GM12878 (cell line): Measurements from ENCODE around the gene UMAD1.

ENCODE experiments used
- CTCF ChIP-seq, 3 experiments: IDR thresholded peaks in 2 of 3; conservative IDR thresholded peaks in 1 of 3; 2 replicates each; pipeline ENCODE4 v1.5.1; 2011; ENCODE audit warnings: low read depth in 3 of 3, low read length in 3 of 3, mild to moderate bottlenecking in 3 of 3, control low read depth in 2 of 3, moderate library complexity in 2 of 3, inconsistent platforms in 1 of 3, mixed read lengths in 1 of 3; ENCODE audit not compliant: control insufficient read depth in 2 of 3, insufficient read depth in 1 of 3; ENCODE audit errors: extremely low read depth in 1 of 3
- EP300 ChIP-seq, 2 experiments: fragments of 150-350 bp in 1 of 2; IDR thresholded peaks; 2 replicates each; pipeline ENCODE4 v1.6.1; 2011 to 2012; ENCODE audit warnings: low read depth in 2 of 2, low read length in 2 of 2, borderline replicate concordance in 1 of 2, improper control_type of control experiment in 1 of 2, inconsistent platforms in 1 of 2; ENCODE audit not compliant: control insufficient read depth in 1 of 2
- HCFC1 ChIP-seq: fragments of 150-350 bp; IDR thresholded peaks from 2 replicates; pipeline ENCODE4 v1.6.1; 2014; ENCODE audit warnings: low read length
- NFYB ChIP-seq: IDR thresholded peaks from 2 replicates; pipeline ENCODE4 v1.6.1; 2011; ENCODE audit warnings: low read depth, mild to moderate bottlenecking, low read length, improper control_type of control experiment, moderate library complexity; ENCODE audit not compliant: insufficient read depth
- POLR2A ChIP-seq: IDR thresholded peaks from 2 replicates; pipeline ENCODE4 v1.6.1; 2011; ENCODE audit warnings: low read depth, mild to moderate bottlenecking, low read length

GRCh38 chr7:7738177-7738576 lies 97.6 kb downstream of the UMAD1 start:
- TF ChIP-seq NFYB (no peak), POLR2A (no peak), CTCF (IDR thresholded peaks at IDR 0.05 in 2 of 3, conservative IDR thresholded peaks at IDR 0.05 in 1 of 3; ENCODE audit: control insufficient read depth in 2 of 3, extremely low read depth in 1 of 3, insufficient read depth in 1 of 3, low read depth in 3 of 3, low read length in 3 of 3) (no peak), HCFC1 (no peak), EP300 (IDR thresholded peaks at IDR 0.05; ENCODE audit: borderline replicate concordance in 1 of 2, control insufficient read depth in 1 of 2, low read depth in 2 of 2, low read length in 2 of 2) (no peak)
